NOMO-1 treated with dmso at 0.1 percent for 144 hours (cell line): ENCODE data around the gene IL27RA.
A peak's percentile ranks its signal among the peaks of the same experiment; 100 is the strongest.
"Not testable (repeated sequence)": the region's sequence is repeated elsewhere in the genome, so short reads cannot be mapped to it uniquely, and the experiment has no call there.

ENCODE experiments used
- DNase-seq: peaks from one replicate; lab custom pipeline; 2025; ENCODE audit not compliant: unreplicated experiment; lab: John Stamatoyannopoulos, UW

The IL27RA gene

DNA sequence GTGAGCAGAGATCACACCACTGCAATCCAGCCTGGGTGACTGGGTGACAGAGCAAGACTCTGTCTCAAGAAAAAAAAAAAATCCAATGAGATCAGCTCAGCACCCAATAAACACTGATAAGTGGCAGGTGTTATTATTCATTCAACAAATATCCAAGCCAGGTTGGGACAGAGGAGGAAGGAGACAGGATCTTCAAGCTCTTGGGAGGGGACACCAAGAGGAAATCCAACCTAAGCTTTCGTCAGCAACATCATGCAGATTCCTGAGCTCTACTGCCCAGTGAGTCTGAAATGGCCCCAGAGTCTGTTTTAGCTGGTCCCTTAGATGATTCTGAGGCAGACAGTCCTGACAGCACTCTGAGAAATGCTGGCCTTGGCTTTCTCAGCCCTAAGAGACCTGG lies 33.1 kb upstream of the IL27RA start:
- DNase-seq: no peak

DNA sequence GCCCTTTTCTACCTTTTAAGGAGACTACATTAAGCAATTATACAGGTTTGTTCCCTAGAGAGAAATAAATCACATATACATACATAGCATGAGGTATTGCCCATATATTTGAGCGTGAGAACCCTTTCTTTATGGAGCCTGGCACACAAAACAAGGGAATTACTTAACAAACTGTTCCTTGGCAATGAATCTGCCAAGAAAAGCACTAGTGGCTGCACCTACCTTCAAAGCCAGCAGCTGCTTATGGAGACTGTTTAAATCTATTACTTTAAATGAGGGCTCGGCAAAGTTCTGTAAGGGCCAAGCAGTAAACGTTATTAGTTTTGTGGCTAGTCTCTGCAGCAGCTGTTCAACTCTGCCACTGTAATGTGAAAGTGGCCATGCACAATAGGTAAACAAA lies 32.5 kb upstream of the IL27RA start:
- DNase-seq: no peak

DNA sequence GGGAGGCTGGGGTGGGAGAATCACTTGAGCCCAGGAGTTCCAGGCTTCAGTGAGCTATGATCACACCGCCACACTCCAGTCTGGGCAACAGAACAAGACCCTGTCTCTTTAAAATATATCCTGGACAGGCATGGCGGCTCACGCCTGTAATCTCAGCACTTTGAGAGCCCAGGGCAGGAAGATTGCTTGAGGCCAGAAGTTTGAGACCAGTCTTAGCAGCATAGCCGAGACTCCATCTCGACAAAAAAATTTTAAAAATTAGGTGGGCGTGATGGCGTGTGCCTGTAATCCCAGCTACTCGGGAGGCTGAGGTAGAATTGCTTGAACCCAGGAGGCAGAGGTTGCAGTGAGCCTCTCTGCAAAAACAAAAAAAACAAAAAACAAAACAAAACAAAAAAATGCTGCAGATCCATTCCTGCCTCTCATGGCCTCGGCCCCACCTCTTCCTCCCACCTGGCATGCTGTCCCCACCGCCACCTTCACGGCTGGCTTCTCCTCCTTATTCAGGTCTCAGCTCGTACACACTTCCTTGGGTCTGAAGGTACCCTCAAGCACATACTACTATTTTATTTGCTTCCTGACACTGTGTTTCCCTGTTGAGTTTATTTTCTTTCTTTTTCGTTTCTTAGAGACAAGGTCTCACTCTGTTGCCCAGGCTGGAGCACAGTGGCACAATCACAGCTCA lies 30.7 kb upstream of the IL27RA start:
- DNase-seq: no peak

DNA sequence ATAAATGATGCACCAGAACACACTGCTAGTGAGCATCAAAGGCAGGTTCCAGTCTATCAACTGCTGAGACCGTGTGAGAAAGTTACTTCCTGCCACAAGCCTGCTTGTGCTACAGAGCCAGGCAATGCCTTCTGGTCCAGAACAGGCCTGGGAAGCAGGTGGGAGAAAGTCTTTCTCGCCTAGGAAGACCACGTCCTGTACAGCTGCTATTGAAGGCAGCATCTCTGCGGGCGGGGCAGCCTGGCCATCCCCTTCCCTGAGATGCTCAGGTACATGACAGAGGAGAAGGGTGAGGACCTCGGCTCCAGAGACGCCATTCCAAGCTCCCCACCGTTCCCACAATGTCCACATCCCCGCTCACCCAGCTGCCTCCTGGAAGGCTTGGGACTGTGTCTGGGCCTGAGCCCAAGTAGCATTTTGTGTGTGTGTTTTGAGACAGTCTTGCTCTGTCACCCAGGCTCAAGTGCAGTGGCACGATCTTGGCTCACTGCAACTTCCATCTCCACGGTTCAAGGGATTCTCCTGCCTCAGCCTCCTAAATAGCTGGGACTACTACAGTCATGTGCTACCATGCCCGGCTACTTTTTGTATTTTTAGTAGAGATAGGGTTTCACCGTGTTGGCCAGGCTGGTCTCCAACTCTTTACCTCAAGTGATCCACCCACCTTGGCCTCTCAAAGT lies 28.9 kb upstream of the IL27RA start:
- DNase-seq: no peak

DNA sequence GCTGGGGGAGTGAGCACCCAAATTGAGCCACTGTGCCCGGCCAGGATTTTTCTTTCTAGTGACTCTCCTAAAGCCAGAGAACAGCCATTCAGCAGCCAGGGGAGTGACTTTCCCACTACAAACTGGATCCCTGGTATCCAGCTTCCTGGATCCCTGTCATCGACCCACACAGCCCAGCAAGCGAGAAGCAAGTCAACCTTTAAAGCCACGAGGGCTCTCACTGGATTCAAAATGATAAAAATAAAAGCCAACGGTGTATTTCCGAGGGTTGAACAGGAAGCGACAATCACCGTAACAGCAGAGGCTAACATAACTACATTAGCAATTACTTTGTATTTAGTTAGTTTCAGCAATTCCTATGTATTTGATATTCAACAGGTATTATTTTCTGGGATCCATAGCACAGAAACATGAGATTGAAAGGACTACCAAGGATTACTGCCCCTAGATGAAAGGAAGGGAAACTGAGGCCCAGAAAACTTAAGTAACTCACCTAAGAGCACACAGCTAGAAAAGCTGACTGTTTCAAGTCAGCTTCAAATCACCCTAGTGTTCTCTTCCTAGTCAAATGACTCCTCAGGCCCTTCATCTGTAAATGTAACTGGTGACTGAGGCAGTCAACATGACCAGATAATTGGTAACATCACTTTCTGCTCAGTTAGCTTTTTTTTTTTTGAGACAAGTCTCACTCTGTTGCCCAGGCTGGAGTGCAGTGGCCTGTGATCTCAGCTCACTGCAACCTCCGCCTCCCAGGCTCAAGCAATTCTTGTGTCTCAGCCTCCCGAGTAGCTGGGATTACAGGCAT lies 28.1 kb upstream of the IL27RA start:
- DNase-seq: no peak

DNA sequence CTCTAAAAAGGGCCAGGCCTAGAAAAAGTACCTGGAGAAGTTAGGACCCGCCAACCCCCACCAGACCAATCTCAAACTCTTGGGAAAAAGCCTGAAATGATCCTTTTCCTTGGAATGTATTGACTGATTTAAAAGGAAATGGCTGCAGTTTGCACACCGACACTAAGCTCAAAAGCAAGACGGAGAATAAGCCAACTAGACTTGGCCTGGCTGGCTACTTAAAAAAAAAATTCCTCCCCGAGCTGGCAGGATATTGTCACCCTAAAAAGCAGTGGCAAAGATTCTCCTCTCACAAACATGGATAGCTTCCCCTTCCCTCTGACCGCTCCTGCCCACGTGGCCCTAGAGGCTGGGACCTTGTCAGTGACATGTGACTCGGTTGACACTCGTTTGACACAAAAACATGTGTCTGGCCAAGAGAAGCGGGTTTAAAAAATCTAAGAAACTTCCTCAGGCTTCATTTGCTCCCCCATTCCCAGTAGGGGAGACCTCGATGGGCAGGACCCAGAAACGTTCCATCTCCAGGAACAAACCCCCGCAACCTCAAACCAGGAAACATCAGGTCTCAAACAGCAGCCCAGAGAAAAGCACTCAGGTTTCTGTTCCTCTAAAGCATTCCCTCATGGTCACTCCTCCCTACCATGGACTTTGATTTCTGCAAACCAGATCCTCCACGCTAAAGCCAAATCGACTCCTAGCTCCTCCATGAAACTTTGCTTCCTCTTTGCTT lies 26.8 kb upstream of the IL27RA start:
- peak; percentile 70 for DNase-seq

DNA sequence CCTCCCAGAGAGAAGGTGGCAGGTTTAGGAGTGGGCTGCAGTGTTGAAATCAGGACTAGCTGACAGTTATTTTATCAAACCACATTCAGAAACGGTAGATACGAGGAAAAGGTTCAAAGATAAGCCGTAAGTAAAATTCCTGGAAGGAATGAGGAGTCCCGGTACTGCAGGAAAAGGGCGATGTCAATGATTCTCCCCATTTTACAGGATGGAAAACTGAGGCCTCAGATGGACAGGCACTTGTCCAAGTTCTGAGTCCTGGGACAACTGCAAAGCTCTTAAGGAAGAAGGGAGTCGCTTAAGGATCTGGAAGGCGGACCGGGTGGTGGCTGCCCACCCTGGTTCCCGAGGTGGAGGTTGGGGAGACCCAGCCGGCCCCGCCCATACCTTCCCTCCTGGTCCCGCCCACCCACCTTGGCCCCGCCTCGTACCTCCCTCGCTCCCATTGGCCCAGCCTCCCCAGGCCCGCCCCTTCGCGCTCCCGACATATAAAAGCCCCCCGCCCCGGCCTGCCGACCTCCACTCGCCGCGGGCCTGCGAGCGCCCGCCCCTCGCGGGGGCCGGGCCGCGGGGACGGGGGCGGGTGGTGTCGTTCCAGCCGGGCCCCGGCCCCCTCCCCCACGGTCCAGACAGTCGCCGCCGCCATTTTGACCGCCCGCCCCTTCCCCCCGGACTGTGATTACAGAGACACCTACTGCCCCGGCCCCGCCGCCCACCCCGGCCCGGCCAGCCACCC lies 26.0 kb upstream of the IL27RA start:
- DNase-seq: peak; percentile 63

DNA sequence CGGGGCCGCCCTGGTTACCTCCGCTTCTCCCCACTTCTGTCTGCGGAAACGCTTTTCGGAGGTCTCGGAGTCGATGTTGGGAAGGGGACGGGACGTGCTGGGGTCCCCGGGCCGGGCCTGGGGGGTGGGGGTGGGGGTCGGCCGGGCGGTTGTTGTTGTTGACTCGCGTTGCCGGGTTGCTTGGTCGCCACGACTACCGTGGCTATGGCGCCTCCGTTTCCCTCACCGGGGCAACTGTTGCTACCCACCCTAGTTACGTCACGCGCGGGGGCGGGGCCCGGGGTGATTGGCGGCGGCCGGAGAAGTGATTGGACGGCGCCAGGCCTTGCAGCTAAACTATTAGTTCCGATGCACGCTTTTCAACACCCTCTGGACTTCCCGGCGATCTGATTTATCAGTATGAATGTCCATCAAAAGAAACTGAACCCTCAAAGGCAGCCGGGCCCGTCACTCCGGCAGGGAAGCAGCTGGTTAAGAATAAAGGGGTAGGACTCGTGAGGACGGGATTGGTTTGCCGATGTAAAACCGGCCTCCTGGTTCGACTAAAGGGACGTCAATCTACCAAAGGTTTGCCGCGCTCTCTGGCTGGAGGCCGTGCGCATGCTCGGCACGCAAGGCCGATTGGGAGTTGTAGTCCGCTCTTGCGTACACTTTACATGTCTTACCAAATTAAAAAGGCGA lies 25.3 kb upstream of the IL27RA start, which contains the start of gene RFX1:
TSS of gene RFX1 (minus strand) at position 236 of the 681 bp plus-strand sequence. CDS start 12,477 bp downstream, outside the sequence.
- peak; percentile 99 for DNase-seq

DNA sequence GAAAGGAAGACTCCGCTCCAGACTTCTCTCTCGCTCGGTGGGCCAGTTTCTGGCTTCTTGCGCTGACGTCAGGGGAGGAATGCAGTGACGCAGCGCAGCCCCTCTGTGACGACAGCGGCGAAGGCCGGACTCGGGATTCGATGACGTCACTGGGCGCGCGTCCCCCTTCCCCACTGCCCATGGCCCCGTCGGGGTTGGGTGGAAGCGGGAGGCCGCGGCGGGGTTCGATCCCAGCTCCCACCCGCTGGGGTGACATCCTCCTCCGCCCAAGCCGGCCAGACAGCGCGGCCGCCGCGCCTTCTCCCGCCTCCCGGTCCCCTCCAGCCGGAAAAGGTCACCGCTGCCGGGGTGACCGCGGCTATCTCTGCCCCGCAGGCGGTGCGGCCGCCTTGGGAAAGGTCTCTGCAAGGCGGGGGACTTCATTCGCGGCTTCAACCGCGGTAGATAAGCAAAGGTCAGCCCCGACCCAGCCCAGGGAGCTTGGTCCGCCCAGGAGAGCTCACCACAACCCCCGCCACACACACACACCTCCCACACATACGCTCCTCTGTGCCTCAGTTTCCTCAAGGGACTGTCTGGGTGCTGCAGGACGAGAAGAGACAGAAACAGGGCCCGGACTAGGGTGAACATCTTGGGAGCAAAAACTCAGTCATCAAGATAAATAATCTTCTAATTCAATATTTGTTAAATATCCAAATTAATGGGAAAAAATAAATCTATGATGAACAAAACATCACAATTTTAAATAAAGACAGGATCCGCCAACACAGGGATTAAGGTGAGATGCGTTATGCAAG lies 24.6 kb upstream of the IL27RA start:
- DNase-seq: no peak

DNA sequence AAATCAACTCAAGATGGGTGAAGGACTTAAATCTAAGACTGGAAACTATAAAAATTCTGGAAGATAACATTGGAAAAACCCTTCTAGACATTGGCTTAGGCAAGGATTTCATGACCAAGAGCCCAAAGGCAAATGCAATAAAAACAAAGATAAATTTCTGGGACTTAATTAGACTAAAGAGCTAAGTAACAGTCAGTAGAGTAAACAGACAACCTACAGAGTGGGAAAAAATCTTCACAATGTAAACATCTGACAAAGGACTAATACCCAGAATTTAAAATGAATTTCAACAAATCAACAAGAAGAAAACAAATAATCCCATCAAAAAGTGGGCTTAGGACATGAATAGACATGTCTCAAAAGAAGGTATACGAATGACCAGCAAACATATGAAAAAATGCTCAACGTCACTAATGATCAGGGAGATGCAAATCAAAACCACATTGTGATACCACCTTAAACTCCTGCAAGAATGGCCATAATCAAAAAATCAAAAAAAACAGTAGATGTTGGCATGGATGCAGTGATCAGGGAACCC lies 19.1 kb upstream of the IL27RA start:
- no peak for DNase-seq

DNA sequence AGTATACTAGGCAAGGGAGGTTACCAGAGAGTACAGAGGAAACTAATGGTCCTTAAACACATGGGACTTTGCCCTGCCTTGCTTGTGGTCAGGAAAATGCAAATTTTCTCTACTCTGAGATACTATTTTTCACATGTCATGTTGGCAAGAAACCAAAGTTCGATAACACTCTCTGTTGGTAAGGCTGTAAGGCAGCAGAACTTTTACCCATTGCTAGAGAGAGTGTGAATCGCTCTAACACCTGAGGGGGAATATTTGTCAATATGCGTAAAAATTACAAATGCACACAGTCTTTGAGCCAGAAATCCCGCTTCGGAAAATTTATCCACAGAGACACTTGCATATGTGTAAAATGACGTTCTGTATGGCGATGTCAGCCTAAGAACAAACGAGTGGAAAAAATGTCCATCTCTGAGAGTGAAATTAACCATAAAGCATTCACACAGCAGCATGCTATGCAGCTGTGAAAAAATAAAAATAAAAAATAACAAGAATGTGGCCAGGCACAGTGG lies 16.0 kb upstream of the IL27RA start:
- no peak for DNase-seq

DNA sequence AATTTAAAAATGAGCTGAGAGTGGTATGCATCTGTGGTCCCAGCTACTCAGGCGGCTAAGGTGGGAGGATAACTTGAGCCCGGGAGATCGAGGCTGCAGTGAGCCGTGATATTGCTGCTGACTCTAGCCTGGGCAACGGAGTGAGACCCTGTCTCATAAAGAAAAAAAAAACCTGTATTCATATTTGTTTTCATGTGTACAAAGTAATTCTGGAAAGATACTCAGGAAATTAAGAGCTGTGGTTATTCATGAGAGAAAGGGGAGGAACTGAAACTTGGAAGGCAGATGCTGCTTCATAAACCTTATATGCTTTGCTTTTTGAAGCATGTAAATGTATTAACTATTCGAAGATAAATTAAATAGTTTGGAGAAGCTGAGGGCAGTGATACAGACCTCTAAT lies 12.5 kb upstream of the IL27RA start:
- DNase-seq: no peak

DNA sequence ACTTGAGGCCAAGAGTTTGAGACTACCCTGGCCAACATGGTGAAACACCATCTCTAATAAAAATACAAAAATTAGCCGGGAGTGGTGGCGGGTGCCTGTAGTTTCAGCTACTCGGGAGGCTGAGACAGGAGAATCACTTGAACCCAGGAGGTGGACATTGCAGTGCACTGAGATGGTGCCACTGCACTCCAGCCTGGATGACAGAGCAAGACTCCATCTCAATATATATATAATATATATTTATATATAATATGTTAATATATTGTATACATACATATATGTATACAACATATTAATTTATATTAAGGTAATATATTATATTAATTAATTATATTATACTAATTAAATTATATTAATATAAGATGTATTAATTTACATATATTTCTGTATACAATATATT lies 11.8 kb upstream of the IL27RA start:
- DNase-seq: not testable (repeated sequence)

DNA sequence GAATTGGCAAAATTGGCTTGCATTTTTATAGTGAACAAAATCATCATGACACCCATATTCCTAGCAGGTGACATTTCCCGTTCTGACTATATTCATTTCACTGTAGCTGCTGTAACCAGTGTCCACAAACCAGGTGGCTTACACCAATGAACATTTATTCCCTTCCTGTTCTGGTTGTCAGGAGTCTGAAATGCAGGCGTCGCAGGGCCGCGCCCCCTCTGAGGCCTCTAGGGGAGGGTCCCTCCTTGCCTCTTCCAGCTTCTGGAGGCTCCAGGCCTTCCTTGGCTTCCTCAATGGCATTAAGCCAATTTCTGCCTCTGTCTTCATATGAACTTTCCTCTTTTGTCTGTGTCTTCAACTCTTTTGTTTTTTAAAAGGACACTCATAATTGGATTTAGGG lies 10.1 kb upstream of the IL27RA start:
- no peak for DNase-seq

DNA sequence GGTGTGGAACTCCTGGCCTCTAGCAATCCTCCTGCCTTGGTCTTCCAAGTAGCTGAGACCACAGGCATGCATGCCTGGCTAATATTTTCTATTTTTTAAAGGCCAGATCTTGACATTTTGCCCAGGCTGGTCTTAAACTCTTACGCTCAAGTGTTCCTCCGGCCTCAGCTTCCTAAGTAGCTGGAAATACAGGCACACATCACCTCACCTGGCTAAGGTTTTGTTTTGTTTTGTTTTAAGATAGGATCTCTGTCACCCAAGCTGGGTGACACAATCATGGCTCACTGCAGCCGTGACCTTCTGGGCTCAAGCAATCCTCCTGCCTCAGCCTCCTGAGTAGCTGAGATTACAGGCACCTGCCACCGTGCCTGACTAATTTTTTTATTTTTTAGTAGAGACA lies 9.1 kb upstream of the IL27RA start:
- DNase-seq: no peak

DNA sequence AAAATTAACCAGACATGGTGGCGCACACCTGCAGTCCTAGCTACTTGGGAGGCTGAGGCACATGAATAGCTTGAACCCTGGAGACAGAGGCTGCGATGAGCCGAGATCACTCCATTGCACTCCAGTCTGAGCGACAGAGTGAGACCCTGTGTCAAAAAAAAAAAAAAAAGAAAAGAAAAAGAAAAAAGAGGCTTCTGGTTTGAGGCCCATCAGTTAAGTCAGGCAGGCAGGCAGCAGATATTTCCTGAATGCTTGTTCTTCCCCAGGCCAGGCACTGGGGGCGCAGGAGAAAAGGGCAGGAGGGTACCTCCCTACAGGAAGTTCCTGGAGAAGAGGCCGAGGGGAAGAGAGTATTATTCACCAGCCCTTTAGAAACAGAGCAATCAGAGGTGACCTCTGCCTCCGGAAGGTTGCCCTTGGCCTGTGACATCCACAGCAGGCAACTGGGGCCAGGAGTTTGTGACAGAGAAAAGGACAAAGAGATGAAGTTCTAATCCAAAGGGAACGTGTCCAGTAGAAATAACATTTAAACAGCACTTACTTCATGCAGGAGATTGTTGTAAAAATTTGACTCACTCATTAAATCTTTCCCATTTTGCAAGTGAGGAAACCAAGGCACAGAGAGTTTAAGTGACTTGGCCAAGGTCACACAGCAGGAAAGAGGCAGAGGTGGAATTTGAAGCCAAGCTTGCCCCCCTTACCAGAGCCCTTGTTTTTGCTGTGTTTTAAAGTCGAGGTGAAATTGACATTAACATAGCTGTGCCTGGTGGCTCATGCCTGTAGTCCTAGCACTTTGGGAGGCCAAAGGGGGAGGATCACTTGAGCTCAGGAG lies 7.9 kb upstream of the IL27RA start:
- DNase-seq: peak; percentile 75

DNA sequence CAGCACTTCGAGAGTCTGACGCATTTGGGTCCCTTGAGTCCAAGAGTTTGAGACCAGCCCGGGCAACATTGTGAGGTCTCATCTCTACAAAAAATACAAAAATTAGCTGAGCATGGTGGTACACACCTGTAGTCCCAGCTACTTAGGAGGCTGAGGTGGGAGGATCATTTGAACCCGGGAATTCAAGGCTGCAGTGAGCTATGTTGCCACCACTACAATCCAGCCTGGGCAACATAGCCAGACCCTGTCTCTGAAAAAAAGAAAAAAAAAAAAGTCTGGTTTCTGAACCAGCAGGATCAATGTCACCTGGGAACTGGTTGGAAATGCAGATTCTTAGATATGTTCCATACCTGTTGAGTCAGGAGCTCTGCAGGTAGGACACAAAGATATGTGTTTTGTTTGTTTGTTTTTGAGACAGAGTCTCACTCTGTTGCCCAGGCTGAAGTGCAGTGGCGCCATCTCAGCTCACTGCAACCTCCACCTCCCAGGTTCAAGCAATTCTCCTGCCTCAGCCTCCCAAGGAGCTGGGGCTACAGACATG lies 4.8 kb upstream of the IL27RA start:
- DNase-seq: not testable (repeated sequence)
